K562 (cell line): ENCODE results near the gene MRPL11. TPM values are rescaled to one million over a fixed set of nuclear protein-coding genes. Genes with fewer than 3 reads are reported as not detected.

Experiments used
- ATAC-seq: fragments of 200-7000 bp; cut with Tn5 transposase; 3 replicates; pipeline ENCODE4 v1.9.1; 2020; ENCODE audit warnings: moderate library complexity
- BruUV-seq: library from RNA; stranded (reverse); fragments of 400-500 nt; replicated peaks from 2 replicates; lab custom pipeline; 2021; lab: Mats Ljungman, UMichigan
- CTCF ChIA-PET: fragments of 300-600 bp; formaldehyde crosslinking; extraction: SDS; loops from one replicate; lab custom pipeline; 2021; ENCODE audit warnings: low intra/inter-chr PET ratio; lab: Yijun Ruan, JAX
- POLR2A ChIA-PET: fragments of 300-600, 350-650 bp; sonication (Branson Sonifier 250); formaldehyde crosslinking; extraction: SDS; loops from one replicate; lab custom pipeline; 2021; ENCODE audit warnings: antibody characterized with exemption, inconsistent platforms; lab: Yijun Ruan, JAX
- DNase-seq, 4 experiments: peaks; one replicate each; pipeline versions ENCODE4 v3.0.0 to v3.0.0-alpha.2; 2011 to 2018; ENCODE audit warnings: low spot score in 3 of 4, mixed read lengths in 3 of 4; ENCODE audit errors: extremely low read depth in 1 of 4
- FAIRE-seq: peaks from 2 replicates; lab custom pipeline; 2011; peaks lifted over from hg19 to GRCh38; lab: Jason Lieb, UNC
- H2AFZ ChIP-seq: 2 replicates; pipeline ENCODE4 v1.6.0; 2011; ENCODE audit warnings: low read depth, low read length, control low read depth, inconsistent platforms
- H3K27ac ChIP-seq: fragments of 200-600 bp; 3 replicates; pipeline ENCODE4 v1.8.0; 2011; ENCODE audit warnings: low read depth, mild to moderate bottlenecking, control low read depth, inconsistent platforms, low read length, moderate library complexity, mixed read lengths; ENCODE audit errors: extremely low read depth
- H3K27me3 ChIP-seq, 2 experiments: fragments of 300-600 bp in 1 of 2; 2 replicates in 1 of 2; 3 replicates in 1 of 2; pipeline versions ENCODE4 v1.6.0 to v1.8.0; 2011; ENCODE audit warnings: inconsistent platforms in 2 of 2, low read length in 2 of 2, mild to moderate bottlenecking in 1 of 2, mixed read lengths in 1 of 2, moderate library complexity in 1 of 2; ENCODE audit not compliant: control insufficient read depth in 2 of 2, insufficient read depth in 2 of 2
- H3K36me3 ChIP-seq: fragments of 300-600 bp; 3 replicates; pipeline ENCODE4 v1.8.0; 2011; ENCODE audit warnings: mild to moderate bottlenecking, low read length, inconsistent platforms; ENCODE audit not compliant: control insufficient read depth, insufficient read depth
- H3K4me1 ChIP-seq, 2 experiments: fragments of 200-600 bp in 1 of 2; replicated peaks in 1 of 2; 2 replicates in 1 of 2; 3 replicates in 1 of 2; pipeline versions ENCODE4 v1.5.1 to v1.8.0; 2011; ENCODE audit warnings: inconsistent platforms in 2 of 2, low read length in 2 of 2, mild to moderate bottlenecking in 1 of 2, mixed read lengths in 1 of 2, moderate library complexity in 1 of 2; ENCODE audit not compliant: control insufficient read depth in 2 of 2, insufficient read depth in 2 of 2
- H3K4me2 ChIP-seq: 2 replicates; pipeline ENCODE4 v1.6.1; 2011; ENCODE audit warnings: low read length, control low read depth, inconsistent platforms, mixed read lengths; ENCODE audit not compliant: insufficient read depth
- H3K4me3 ChIP-seq: fragments of 200-600 bp; sonication (generic), shearing (Covaris generic); 2 replicates; pipeline ENCODE4 v1.5.1; 2016; ENCODE audit warnings: control low read depth, inconsistent platforms
- H3K79me2 ChIP-seq: fragments of 200-600 bp; 3 replicates; pipeline ENCODE4 v1.8.0; 2011; ENCODE audit warnings: low read length, inconsistent platforms; ENCODE audit not compliant: control insufficient read depth, insufficient read depth
- H3K9ac ChIP-seq, 2 experiments: 2 replicates each; pipeline versions ENCODE4 v1.6.0 to v1.6.1; 2011; ENCODE audit warnings: low read depth in 2 of 2, low read length in 2 of 2, control low read depth in 1 of 2, inconsistent platforms in 1 of 2, mild to moderate bottlenecking in 1 of 2, mixed read lengths in 1 of 2; ENCODE audit not compliant: insufficient read depth in 1 of 2
- H3K9me1 ChIP-seq: one replicate; pipeline ENCODE4 v1.6.0; 2011; ENCODE audit warnings: inconsistent platforms, mild to moderate bottlenecking, low read length, moderate library complexity; ENCODE audit not compliant: control insufficient read depth, insufficient read depth
- H3K9me3 ChIP-seq: replicated peaks from 2 replicates; pipeline ENCODE4 v1.5.1; 2011; ENCODE audit warnings: low read depth, low read length, inconsistent platforms; ENCODE audit not compliant: control insufficient read depth, insufficient read depth
- H4K20me1 ChIP-seq: replicated peaks from 2 replicates; pipeline ENCODE4 v1.6.1; 2011; ENCODE audit warnings: low read length, inconsistent platforms, mixed read lengths; ENCODE audit not compliant: control insufficient read depth, insufficient read depth
- ARID2 ChIP-seq: fragments of 450-650 bp; IDR thresholded peaks from 2 replicates; pipeline ENCODE4 v1.6.1; 2017; ENCODE audit warnings: antibody characterized with exemption, mild to moderate bottlenecking
- ATF6 ChIP-seq: sonication (generic); formaldehyde crosslinking; IDR thresholded peaks from 2 replicates; pipeline ENCODE4 v1.4.0; 2020; ENCODE audit warnings: mild to moderate bottlenecking, missing genetic modification reagents
- BACH1 ChIP-seq: fragments of 200-800 bp; sonication (Bioruptor generic); IDR thresholded peaks from 2 replicates; pipeline ENCODE4 v1.6.1; 2016; ENCODE audit warnings: missing genetic modification characterization, missing compliant biosample characterization
- CBFA2T2 ChIP-seq: fragments of 450-650 bp; conservative IDR thresholded peaks from 2 replicates; pipeline ENCODE4 v1.6.1; 2017; ENCODE audit warnings: mild to moderate bottlenecking
- E2F8 ChIP-seq: fragments of 450-650 bp; IDR thresholded peaks from 2 replicates; pipeline ENCODE4 v1.7.1; 2018; ENCODE audit warnings: mild to moderate bottlenecking, low read depth; ENCODE audit not compliant: partially characterized antibody
- EP300 ChIP-seq: IDR thresholded peaks from 2 replicates; pipeline ENCODE4 v1.6.1; 2012; ENCODE audit warnings: low read length, improper control_type of control experiment
- HDAC2 ChIP-seq: fragments of 450-650 bp; IDR thresholded peaks from 2 replicates; pipeline ENCODE4 v1.6.1; 2016; ENCODE audit warnings: mild to moderate bottlenecking
- MBD2 ChIP-seq: sonication (generic); IDR thresholded peaks from 2 replicates; pipeline ENCODE4 v1.6.1; 2016; ENCODE audit warnings: low read depth, borderline replicate concordance
- RB1 ChIP-seq: fragments of 450-650 bp; IDR thresholded peaks from 2 replicates; pipeline ENCODE4 v1.6.1; 2017; ENCODE audit warnings: low read depth, mild to moderate bottlenecking
- RBM22 ChIP-seq: fragments of 200-400 bp; formaldehyde crosslinking; IDR thresholded peaks from 2 replicates; pipeline ENCODE4 v1.6.1; 2018; ENCODE audit warnings: low read length, low read depth; ENCODE audit not compliant: poor library complexity, severe bottlenecking
- TFE3 ChIP-seq: fragments of 450-650 bp; formaldehyde crosslinking; IDR thresholded peaks from 2 replicates; pipeline ENCODE4 v1.4.0; 2020; ENCODE audit warnings: mild to moderate bottlenecking, mixed read lengths
- ZNF551 ChIP-seq: fragments of 250-450 bp; sonication (Bioruptor Pico); IDR thresholded peaks from 2 replicates; pipeline ENCODE4 v1.5.0; 2021; ENCODE audit warnings: mild to moderate bottlenecking, moderate library complexity
- ZNF77 ChIP-seq: fragments of 250-450 bp; sonication (Bioruptor Pico); IDR thresholded peaks from 2 replicates; pipeline ENCODE4 v1.5.0; 2020
- WGBS: fragments of 100-300 bp; shearing (Covaris generic); methylation state at CpG from one replicate; pipeline ENCODE4 v1.1.6; 2016; ENCODE audit warnings: low coverage, mixed read lengths; ENCODE audit not compliant: insufficient coverage; ENCODE audit errors: missing lambda C conversion rate; 5-methylcytosine and 5-hydroxymethylcytosine counted together
- in situ Hi-C: fragments of 300-500 bp; cut with MboI; formaldehyde crosslinking; loops from 4 replicates; pipeline ENCODE4 v1.15.0; 2018; ENCODE audit warnings: inconsistent platforms, mixed read lengths
- intact Hi-C: fragments of 100-400 bp; cut with micrococcal nuclease; formaldehyde crosslinking; loops from 2 replicates; pipeline ENCODE4 v1.14.2; 2022
- polyA plus RNA-seq, 8 experiments: library from polyadenylated mRNA; depleted of rRNA in 4 of 8; stranded (reverse) in 5 of 8; unstranded in 3 of 8; fragments of >200 nt; fragmentation: Nextera tagmentation in 2 of 8; fragmentation: Illumina TruSeq in 1 of 8; extraction: Ambion mirVana in 2 of 8; extraction: Trizol in 1 of 8; gene quantifications; 2 replicates each; pipeline versions ENCODE4 v1.2.1 to v1.2.3, GENCODE V29; 2011 to 2014; ENCODE audit warnings: inconsistent platforms in 1 of 8, missing spikeins in 1 of 8
- total RNA-seq, 7 experiments: library from RNA; depleted of rRNA in 6 of 7; stranded (reverse); fragments of >200 nt in 6 of 7; fragmentation: Illumina TruSeq in 2 of 7; extraction: Trizol in 2 of 7; gene quantifications; 2 replicates each; pipeline versions ENCODE4 v1.2.1 to v1.2.3, GENCODE V29; 2011 to 2021; ENCODE audit warnings: low replicate concordance in 1 of 7

MRPL11 gene
- total and polyA plus RNA-seq, 9 of the 15 experiments (the other 6 are each of a cell fraction or from before 2014, with no cell fraction given) = 33.0 to 173 (median 91.9) TPM

- TF ChIP-seq E2F8 = no peak
These were observed 29.4 kb downstream of the MRPL11 start (continued) for GRCh38 chr11:66409226-66409625.

GRCh38 chr11:66408488-66409214 lies 30.0 kb downstream of the MRPL11 start:
- Histone ChIP-seq H3K9ac (no peak overlapping the region), H3K9me1 (no peaks in the 10 kb centered on the region), H3K79me2 (no peaks in the 10 kb centered on the region), H3K4me1 (peaks cover 7 to 9% of the 10 kb centered on the region in 2 experiments; a peak in 2 of 5 replicates), H3K9me3 (no peaks in the 10 kb centered on the region), H3K36me3 (no peaks in the 10 kb centered on the region), H3K27ac (no peak overlapping the region), H3K27me3 (peaks cover 55 to 70% of the 10 kb centered on the region in 2 experiments), H3K4me3 (no peak overlapping the region), H3K4me2 (peak overlapping the region; percentile 39), H2AFZ (no peak overlapping the region), H4K20me1 (peaks cover 16% of the 10 kb centered on the region)
- DNase-seq (peak; percentile 90 to 93 (median 92)), ATAC-seq (peak; percentile 93), FAIRE-seq (peak; percentile 92)
- WGBS = 1% methylated on average over 33 of the region's 63 CpGs
- CTCF ChIA-PET = interaction anchor here (0.6 to 4.6 kb wide), 23 partner anchors 10 to 567 kb away, joined by 3 to 139 read pairs (median 5); partner anchors contain the start of genes DPP3, MRPL11, PELI3 and RBM4B
- intact Hi-C loops (loop anchor here (1.0 kb wide), 4 partner anchors 22 to 426 kb away; no protein-coding TSS in a partner anchor), in situ Hi-C loops (loop anchor here (5.0 kb wide), 2 partner anchors 274 to 424 kb away; no protein-coding TSS in a partner anchor)
- no TSS peak for BruUV-seq
- POLR2A ChIA-PET = interaction anchor here (0.6 kb wide), 1 partner anchor 234 kb away, joined by 3 read pairs; no protein-coding TSS in a partner anchor
- TF ChIP-seq CBFA2T2 (no peak), RBM22 (no peak), BACH1 (tag) (no peak), ARID2 (peak; percentile 95), EP300 (peak; percentile 31; the same call in 1 of the 2 replicates), ATF6 (CRISPR knock-in tag) (no peak), TFE3 (no peak), MBD2 (no peak), ZNF551 (CRISPR knock-in tag) (no peak), HDAC2 (no peak), RB1 (peak; percentile 94), ZNF77 (no peak)
